GM12891 (cell line): ENCODE data around the gene PRMT9.

Experiments used
- PAX5 ChIP-seq: IDR thresholded peaks from 2 replicates; pipeline ENCODE4 v1.6.1; 2011; ENCODE audit warnings: low read length, moderate library complexity, mild to moderate bottlenecking; ENCODE audit not compliant: insufficient read depth, severe bottlenecking
- POLR2A ChIP-seq: IDR thresholded peaks from 2 replicates; pipeline ENCODE4 v1.6.1; 2011; ENCODE audit warnings: low read depth, low read length, control low read depth
- POLR2AphosphoS5 ChIP-seq: IDR thresholded peaks from 2 replicates; pipeline ENCODE4 v1.6.1; 2011; ENCODE audit warnings: low read depth, low read length, control low read depth
- TAF1 ChIP-seq: IDR thresholded peaks from 2 replicates; pipeline ENCODE4 v1.6.1; 2011; ENCODE audit warnings: low read depth, low read length, control low read depth

DNA sequence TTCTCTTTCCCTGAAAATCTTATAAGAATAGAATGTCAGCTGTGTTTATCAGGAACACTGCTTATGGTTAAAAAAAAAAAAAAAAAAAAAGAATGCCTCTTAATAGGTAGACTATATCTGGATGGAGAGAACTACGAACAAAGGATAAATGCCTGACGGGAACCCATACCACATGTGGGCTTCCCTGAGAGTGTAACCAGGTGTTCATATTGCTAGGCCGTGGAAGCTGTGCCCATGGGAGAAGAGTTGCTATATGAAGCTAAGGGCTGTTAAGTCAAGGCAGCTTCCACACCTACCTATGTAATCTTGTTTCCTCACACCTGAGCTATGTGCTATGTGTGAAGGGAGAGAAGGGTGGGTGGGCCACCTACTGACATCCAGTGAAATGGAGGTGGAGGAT lies 39.5 kb downstream of the PRMT9 start:
- TF ChIP-seq TAF1 (no peak), POLR2A (no peak), PAX5 (no peak), POLR2AphosphoS5 (no peak)
